ENCODE measurements around the gene IQGAP1.
A peak's percentile ranks its signal among the peaks of the same experiment; 100 is the strongest.

IQGAP1 gene

DNA sequence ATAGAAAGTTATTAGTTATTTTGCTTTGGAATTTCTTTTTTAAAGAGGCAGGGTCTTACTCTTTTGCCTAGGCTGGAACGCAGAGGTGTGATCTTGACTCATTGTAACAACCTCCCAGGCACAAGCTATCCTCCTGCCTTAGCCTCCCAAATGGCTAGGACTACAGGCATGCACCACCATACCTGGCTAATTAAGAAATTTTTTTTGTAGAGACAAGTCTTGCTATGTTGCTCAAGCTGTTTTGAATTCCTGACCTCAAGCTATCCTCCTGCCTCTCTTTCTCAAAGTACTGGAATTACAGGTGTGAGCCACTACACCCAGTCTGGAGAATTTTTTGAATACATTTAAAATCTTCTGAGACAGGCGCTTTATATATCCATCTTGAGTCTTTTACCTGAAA, 49.5 kb downstream of the IQGAP1 start:
- no peak for DNase-seq (ENCODE audit: low read depth in 1 of 2, low spot score in 1 of 2)

DNA sequence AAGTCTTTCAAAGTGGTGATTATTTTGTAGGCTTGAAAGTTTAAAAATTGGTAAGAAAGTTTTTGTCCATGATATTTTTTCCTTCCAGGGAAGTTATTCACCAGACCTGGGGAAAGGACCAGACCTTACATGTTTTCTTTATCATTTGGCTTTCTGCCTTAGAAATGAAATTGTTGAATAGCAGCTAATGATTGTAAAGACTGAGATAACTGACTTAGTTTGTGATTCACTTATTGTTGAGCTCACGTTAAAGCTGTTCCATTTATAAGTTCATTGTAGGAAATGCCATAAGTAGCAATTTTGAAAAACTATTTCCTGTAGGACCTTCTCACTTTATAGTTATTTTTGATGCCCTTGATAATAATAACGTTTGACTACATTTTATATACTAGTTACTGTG, 51.9 kb downstream of the IQGAP1 start:
- no peak for DNase-seq (ENCODE audit: low read depth in 1 of 2, low spot score in 1 of 2)

DNA sequence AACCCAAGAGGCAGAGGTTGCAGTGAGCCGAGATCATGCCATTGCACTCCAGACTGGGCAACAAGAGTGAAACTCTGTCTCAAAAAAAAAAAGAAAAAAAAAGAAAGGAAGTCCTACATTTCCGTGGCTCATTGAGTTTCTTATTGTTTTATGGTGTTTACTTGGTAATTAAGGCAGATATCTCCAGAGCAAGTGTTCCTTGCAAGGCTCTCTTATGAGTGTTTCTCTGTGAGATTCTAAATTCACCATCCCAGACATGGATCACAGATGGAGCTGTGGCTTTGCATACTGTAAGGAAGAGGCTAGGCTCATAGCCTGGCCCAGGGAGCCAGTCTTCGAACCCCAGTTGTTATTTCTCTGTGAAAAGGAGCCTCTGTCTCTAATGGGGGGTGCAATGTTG, 53.0 kb downstream of the IQGAP1 start:
- DNase-seq (ENCODE audit: low read depth in 1 of 2, low spot score in 1 of 2) = no peak

DNA sequence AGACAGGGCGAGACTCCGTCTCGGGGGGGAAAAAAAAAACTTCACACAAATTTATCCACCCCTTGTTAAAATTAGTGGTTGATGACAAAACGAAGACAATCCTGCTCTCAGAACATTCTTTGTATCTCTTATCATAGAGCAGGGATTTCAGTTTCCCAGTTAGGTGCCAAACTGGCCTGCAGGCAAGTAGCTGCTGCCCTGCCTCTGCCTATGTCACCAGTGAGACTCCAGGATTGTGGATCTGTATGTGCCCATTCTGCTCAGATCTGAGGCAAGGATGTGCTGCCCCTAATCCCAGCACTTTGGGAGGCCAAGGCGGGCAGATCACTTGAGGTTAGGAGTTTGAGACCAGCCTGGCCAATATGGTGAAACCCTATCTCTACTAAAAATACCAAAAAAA, 54.4 kb downstream of the IQGAP1 start:
- DNase-seq (ENCODE audit: low read depth in 1 of 2, low spot score in 1 of 2) = no peak

DNA sequence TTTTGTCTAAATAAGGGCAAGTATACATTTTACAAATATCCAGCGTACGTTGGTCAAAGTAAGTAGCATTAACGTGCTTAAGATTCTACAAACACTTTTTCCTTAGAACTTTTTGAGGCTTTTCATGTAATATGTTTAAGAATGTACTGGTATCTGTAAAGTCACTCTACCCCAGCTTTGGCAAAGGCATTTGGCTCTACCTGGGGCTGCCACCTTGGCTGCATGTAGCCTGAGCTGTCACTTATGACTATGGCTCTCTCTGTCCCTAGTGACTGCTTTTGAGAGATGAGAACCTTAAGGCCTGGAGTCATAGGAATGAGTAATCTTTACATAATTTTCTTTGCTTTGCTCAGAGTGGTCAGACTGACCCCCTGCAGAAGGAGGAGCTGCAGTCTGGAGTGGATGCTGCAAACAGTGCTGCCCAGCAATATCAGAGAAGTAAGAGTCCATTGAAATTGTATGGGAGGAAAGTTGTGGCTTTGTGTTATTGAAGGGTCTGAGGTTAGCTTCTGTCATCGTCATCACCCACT, 61.2 kb downstream of the IQGAP1 start:
- no peak for DNase-seq (ENCODE audit: low read depth in 1 of 2, low spot score in 1 of 2)

DNA sequence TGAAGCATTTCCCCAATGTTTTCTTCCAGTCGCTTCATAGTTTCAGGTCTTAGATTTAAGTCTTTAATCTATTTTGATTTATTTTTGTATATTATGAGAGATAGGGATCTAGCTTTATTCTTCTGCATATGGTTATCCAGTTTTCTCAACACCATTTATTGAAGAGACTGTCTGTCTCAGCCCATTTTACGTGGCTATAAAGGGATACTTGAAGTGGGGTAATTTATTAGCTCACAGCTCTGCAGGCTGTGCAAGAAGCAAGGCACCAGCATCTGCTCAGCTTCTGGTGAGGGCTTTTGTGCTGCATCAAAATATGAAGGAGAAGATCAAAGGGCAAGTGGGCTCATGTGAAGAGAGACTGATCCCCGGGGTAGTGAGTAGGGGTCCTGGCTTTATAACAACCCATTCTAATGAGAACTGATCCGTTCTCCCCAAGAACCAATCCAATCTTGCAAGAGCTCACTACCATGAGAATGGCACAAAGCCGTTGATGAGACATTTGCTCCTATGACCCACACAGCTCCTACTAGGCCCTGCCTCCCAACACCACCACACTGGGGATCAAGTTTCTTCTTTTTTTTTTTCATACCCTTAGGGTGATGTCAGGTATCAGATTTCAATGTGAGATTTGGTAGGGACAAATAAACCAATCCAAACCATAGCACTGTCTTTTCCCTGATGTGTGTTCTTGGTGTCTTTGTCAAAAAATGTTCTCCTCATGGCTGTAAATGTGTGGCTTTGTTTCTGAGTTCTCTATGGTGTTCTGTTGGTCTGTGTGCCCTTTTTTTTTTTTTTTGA, 63.2 kb downstream of the IQGAP1 start:
- no peak for DNase-seq (ENCODE audit: low read depth in 1 of 2, low spot score in 1 of 2)

DNA sequence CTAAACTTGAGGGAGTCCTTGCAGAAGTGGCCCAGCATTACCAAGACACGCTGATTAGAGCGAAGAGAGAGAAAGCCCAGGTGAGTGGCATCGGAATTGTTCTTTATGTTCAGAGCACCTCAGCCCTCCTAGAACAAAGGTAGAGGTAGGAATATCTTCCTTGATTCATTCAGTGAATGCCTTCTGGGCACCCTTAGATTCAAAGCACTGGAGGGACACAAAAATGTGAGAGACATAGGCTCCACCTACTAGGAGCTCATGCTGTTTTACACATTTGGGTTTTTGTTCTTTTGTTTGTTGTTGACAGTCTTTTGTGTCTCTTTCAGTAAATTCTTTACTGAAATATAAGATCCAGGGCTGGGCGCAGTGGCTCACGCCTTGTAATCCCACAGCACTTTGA, 68.2 kb downstream of the IQGAP1 start:
- no peak for DNase-seq (ENCODE audit: low read depth in 1 of 2, low spot score in 1 of 2)

DNA sequence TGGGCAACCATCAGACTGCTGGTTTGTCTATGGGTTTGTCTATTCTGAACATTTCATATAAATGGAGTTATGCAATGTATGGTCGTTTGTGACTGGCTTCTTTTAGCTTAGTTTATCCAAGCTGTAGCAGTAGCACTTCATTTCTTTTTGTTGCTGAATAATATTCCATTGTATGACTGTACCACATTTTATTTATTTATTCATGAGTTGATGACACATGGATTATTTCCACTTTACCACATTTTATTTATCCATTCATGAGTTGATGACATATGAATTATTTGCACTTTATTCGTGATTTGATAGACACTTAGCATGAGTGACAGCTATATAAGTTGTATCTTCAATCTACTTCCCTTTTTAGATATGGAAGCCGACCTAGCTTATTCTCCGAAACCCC, 70.0 kb downstream of the IQGAP1 start:
- DNase-seq (ENCODE audit: low read depth in 1 of 2, low spot score in 1 of 2) = no peak

DNA sequence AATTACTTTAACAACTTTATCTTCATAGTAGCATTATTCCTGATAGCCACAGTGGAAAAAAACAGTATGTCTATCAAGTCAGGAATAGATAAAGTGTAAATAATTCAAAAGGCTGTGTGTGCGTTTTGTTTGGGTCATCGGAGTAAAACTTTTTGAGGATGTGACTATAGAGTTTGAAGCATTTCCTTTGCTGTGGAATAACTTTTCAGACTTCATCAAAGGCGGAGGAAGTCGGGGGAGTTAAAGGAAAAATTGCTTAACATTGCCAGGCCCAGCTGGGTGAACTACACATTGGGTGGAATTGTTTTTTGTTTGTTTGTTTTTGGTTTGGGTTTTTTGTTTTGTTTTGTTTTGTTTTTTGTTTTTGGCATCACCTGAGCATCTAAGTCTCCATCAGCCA, 71.3 kb downstream of the IQGAP1 start:
- no peak for DNase-seq (ENCODE audit: low read depth in 1 of 2, low spot score in 1 of 2)

DNA sequence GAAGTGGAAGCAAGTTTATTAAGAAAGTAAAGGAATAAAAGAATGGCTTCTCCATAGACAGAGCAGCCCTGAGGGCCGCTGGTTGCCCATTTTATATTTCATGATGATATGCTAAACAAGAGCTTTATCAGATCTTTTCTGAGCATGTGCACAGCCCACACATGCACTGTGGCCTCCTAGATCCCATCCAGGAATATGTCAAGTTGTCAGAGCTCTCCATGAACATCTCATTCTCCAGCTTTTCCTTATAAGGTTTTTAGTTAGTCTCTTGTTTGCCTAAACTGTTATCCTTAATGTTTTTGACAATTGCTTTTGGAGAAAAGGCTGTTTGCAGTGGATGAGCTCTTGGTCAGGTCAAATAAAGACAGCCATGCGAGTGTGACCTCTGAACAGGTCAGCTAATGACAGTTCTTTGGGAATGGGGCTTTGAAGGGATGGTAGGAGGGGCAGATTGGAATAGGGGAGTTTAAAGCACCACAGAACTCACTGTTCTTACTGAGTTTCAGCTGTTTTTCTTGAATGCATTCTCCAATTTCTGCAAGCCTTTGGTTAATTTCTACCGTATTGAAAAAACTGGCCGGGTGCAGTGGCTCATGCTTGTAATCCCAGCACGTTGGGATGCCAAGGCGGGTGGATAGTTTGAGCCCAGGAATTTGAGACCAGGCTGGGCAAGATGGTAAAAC, 72.2 kb downstream of the IQGAP1 start:
- DNase-seq (ENCODE audit: low read depth in 1 of 2, low spot score in 1 of 2) = no peak

DNA sequence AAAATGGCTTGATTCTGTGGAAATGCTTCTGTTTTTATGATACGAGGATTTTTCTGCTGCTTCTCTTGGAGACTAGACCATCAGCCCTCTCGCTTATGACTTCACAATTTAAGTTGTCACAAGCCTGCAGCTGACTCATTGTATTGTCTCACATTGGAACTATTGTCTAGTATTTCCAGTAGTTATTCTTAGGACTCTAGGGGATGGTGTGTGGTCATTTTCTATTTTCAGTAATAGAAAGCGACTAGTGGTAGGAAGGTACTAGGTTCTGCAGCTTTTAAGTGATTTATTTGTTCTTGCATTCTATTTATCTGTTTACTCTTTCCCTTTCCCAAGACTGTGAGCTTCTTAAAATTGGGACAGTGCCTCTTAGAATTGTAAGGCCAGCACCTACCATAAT, 75.3 kb downstream of the IQGAP1 start:
- DNase-seq (ENCODE audit: low read depth in 1 of 2, low spot score in 1 of 2) = no peak

DNA sequence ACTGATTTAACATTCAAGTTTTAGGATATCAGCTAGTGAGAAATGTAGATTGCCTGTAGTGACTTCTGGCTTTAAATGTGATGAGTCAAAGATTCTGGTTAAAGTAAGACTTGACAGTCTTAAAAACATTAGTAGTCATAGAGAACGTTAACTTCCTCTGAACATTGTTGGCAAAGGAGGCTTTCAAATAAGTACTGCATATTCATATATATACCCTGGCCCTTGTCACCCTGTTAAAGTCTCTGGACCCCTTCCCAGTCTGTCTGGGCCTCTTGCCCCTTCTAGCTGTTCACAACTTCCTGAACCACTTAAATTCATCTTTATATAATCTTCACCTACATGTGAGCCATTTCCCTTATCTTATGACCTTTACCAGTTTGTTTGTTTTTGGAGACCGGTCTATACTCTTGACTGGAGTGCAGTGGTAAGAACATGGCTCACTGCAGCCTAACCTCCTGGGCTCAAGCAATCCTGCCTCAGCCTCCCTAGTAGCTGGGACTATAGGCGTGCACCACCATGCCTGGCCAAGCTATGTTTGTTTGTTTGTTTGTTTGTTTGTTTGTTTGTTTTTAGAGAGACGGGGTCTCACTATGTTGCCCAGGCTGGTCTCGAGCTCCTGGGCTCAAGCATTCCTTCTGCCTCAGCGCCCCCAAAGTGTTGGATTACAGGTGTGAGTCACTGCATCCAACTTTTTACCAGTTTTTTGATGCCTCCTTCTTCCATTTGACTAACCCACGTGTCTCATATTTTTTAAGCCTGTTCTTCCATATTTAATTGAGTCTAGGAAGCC, 77.3 kb downstream of the IQGAP1 start:
- DNase-seq (ENCODE audit: low read depth in 1 of 2, low spot score in 1 of 2) = no peak

DNA sequence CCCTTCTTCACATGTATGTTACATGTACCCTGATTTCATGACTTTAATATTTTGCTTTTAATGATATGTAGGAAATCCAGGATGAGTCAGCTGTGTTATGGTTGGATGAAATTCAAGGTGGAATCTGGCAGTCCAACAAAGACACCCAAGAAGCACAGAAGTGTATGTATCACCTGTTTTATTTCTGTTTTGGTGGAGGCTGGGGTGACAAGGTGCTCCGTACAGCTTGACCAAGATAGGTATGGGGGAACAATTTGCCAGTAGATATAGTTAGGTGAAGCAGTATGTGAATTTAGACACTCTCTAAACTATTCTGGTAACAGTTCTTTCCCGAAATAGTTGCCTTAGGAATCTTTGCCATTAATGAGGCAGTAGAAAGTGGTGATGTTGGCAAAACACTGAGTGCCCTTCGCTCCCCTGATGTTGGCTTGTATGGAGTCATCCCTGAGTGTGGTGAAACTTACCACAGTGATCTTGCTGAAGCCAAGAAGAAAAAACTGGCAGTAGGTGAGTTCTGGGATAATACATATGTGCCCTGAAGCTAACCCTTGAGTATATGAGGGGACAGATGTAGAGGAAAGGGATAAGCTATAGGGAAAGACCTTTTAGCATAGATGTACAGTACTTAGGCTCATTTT, 78.0 kb downstream of the IQGAP1 start:
- DNase-seq (ENCODE audit: low read depth in 1 of 2, low spot score in 1 of 2) = no peak

DNA sequence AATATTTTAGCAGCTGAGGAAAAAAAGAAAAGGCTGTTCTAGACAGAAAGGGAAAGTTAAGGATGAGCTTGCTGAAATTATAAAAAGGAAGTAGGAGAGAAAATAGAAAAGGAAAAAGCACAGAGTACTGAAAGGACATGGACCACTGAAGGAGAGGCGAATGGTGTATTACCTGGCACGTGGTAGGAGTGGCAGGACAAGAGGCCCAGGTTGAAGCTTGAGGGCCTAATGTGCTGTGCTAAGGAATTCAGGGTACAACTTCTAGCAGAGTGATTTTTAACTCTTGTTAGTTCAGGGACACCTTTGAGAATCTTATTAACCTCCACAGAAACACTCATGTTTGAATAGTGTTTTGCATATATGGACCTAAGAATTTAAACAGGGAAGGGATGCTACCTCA, 81.7 kb downstream of the IQGAP1 start:
- no peak for DNase-seq (ENCODE audit: low read depth in 1 of 2, low spot score in 1 of 2)

DNA sequence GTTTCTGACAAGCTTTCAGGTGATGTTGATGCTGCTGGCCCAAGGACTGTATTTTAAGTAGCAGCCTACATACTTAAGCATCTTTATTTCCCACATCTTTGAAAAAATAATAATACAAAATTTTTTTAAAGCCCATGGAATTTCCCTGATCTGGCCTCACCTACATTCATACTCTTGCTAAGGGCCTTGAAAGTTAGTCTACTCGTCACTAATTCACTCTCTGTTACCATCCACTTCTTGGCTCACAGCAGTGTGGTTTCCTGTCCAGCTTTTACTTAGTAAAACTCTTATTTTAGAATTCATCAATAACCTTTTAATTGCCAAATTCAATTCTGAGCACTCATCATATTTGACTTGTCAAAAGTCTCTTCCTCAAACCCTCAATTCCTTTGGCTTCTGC, 82.4 kb downstream of the IQGAP1 start:
- no peak for DNase-seq (ENCODE audit: low read depth in 1 of 2, low spot score in 1 of 2)

DNA sequence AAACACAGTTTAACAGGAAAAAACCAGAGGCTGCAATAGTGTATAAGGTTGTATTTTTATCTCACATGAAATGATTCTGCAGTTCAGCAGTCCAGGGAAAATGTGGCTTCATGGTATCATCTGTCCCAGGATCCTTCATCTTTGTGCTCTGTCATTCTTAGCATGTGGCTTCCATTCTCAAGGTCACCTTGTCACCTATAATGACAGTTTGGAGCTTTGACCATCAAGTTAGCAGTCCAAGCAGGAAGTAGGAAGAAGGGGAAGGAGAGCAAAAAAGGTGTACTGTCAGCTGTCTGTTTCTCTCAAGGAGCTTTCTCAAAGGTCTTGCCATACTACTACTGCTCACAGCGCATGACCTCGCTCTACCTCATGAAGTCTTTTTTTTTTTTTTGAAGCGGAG, 83.1 kb downstream of the IQGAP1 start:
- DNase-seq (ENCODE audit: low read depth in 1 of 2, low spot score in 1 of 2) = no peak

DNA sequence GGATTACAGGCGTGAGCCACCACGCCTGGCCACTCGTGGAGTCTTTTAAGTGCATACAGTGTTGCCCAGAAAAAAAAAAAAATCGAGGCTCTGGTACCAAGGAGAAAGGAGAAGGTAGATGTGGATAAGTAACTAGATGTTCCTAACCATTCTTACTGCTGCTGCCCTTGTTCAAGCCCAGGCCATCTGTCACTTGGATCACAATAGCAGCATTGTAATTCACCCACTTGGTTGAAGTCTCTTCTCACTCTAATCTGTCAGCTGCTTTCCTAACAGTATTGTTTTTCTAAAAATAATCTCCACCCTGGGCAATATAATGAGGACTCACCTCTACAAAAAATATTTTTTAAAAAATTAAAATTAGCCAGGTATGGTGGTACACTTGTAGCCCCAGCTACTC, 83.7 kb downstream of the IQGAP1 start:
- DNase-seq (ENCODE audit: low read depth in 1 of 2, low spot score in 1 of 2) = no peak

DNA sequence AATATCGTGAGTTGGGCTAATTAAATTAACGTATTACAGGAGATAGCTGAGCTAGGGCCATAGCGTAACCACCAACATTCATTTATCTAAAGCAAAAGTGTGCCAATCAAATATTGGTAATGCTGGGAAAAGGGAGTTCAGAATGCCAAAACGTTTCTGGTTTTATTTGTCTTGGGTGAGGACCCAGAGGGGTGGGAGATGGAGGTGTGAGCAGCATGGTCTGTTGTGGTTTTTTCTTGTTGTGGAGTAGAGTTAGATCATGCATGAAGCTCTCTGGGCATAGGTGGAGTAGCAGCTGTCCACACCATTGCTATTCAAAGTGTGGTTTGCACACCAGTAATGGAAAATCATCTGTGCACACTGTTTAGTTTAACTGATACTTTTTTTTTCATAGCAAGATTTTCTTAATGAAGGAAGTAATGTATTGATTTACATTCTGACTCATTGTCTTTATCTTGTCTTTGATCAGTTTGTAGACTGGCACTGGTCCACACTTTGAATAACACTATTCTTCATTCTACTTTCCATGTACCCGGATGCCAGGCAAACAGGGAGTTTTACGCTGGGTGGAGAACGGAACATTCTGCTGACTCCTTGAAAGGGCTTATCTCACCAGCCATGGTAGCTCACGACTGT, 90.9 kb downstream of the IQGAP1 start:
- no peak for DNase-seq (ENCODE audit: low read depth in 1 of 2, low spot score in 1 of 2)

DNA sequence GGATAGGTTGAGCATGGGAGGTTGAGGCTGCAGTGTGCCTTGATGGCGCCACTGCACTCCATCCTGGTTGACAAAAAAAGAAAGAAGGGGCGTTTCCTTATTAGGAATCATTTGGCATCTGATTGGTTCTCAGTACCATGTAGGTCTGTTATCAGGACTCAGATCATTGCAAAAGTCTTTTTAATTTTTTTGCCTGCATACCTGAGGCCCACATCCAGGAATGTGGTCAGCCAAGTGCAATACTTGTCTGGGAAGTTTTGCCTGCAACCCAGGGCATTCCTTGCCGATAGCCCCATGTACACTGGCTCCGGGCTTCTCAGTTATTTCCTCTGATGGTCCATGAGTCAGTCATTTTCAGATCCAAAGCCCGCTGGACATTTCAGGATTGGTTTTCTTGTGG, 91.6 kb downstream of the IQGAP1 start:
- DNase-seq (ENCODE audit: low read depth in 1 of 2, low spot score in 1 of 2) = no peak

DNA sequence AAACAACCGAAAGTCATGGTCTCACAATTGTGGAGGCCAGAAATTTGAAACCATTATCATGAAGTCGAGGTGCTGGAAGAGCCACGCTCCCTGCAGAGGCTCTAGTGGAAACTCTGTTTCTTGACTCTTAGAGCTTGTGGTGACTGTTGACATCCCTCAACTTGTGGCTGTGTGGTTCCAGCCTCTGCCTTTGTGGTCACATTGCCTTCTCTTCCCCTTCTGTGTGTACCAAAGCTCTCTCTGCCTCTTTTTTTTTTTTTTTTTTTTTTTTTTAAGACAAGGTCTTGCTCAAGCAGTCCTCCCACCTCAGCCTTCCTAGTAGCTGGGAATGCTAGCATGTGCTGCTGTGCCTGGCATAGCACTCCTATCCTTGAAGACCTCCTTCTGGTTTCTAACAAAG, 93.0 kb downstream of the IQGAP1 start:
- peak in 1 of 2 donors; percentile 5 for DNase-seq (ENCODE audit: low read depth in 1 of 2, low spot score in 1 of 2)

Measured in activated CD4-positive, alpha-beta T cell treated with anti-CD3 and anti-CD28 coated beads, Interleukin-2, amount 50 U/mL, for 24 hours (primary cell).